Kidney capillary endothelial cell (primary cell): Measurements from ENCODE around the gene PCDH1.
"Not testable (repeated sequence)": the region's sequence is repeated elsewhere in the genome, so short reads cannot be mapped to it uniquely, and the experiment has no call there.

ENCODE experiments used
- DNase-seq: peaks from one replicate; pipeline ENCODE4 v3.0.0-alpha.2; 2018; ENCODE audit warnings: low spot score

PCDH1 gene

DNA sequence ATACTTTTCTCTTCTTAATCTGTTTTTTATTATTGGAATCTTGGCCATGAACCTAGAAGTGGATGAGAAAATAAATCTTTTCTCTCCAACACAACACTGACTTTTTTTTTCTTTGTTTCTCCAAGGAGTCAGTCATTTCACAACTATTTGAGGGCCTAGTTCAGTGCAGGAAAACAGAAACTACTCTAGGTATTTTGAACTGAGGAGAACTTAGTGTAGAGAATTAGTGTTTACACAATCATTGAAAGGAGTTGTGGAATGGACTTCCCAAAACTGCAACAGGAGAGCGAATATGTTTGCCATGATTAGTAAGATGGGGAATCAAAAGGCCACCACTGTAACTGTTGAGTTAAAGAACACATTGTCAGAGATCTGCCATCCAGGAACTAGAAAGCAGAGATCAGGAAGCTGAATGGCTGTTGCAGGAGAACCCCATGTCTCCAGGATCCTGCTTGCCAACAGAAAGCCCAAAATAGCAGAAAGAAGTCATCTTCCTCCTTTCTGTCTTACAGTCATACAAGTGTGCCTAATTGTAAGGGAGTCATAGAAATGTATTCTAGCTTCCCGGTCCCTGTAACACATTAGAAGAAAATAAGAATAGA is 20.3 kb upstream of the PCDH1 start:
- no peak for DNase-seq

DNA sequence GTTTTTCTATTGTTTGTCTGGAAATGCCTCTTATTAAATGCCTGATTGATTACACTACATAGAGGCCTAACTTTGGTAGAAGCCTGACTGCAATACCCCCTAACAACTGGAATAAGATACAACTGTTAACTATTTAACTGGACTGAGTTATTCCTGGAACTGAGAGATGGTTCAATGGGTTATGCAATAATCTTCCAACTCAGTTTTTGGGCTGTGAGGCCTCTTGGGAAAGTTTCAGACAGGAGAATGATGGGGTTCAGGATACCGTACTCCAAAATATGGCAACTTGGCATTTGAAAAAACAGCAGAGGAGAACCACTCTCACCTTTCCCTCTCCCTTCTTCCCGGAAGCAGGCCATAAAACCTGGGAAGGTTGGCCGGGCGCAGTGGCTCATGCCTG is 19.2 kb upstream of the PCDH1 start:
- no peak for DNase-seq

DNA sequence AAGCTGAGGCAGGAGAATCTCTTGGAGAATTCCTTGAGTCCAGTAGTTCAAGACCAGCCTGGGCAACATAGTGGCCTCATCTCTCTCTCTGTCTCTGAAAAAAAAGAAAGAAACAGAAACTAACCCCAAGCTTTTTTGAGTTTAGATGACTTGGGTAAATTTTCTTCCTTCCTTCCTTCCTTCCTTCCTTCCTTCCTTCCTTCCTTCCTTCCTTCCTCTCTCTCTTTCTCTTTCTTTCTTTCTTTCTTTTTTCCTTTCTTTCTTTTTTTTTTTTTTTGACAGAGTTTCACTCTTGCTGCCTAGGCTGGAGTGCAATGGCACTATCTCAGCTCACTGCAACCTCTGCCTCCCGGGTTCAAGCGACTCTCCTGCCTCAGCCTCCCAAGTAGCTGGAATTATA is 12.2 kb upstream of the PCDH1 start:
- DNase-seq: not testable (repeated sequence)

GRCh38 chr5:141889282-141889871 is 11.2 kb upstream of the PCDH1 start:
- DNase-seq: no peak

- DNase-seq: no peak
Measured at GRCh38 chr5:141883892-141884318, 5.7 kb upstream of the PCDH1 start.

DNA sequence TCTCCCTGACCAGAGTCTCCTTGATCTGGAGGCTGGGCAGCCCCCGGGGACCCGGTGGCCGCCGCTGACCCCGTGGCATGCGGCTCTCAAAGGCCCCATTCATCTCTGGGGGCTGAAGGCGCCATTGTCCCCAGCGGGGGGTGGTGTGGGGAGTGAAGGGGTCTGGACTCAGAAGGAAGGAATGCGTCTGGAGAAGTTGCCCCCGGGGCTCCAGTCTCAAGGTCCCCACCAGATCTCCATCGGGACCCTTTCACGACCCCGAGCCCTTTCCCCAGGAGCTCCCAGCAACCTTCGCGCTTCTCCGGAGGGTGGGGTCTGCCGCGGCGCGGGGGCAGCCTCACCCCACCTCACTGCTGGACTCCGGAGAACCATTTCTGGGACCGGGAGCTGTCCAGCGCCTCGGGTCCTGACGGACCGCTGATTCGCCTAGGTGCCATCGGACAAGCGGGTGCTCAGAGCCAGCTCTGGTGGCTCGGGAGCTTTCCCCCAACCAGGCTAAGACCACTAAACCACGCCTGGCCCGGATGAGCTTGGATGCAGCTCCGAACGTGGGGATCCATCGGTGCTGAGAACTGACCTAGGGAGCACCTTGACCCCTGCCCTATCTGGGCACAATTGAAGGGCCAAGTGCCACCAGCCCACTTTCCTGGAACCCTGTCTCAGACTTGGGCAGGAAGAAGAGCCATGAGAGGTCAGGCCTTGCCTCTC is 5.1 kb upstream of the PCDH1 start:
- no peak for DNase-seq

DNA sequence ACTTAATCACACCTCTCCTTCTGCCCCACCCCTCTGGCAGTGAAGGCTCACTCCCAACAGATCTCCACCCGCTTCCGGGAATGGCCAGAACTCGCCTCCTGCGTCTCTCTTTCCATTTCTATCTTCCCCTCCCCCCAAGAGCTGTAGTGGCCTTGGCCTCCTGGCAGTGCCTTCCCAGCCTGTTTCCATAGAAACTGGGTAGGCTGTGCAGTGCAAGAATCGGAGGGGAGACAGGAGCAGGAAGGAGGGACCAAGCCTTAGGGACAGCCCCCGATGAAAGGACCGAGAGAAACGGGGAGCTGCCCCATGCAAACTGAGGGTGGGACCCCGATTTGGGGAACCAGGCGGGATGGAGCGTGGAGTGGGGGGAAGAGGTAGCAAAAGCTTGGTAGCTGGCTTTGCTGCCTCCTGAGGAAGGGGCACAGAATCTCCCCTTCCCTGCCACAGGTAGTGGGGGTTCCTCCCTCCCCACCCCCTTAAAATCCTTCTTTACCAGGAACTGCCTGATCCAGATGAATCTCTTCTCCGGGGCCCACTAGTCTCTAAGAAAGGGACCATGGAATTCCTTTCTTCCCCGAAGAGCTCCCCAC is 4.5 kb upstream of the PCDH1 start:
- no peak for DNase-seq

DNA sequence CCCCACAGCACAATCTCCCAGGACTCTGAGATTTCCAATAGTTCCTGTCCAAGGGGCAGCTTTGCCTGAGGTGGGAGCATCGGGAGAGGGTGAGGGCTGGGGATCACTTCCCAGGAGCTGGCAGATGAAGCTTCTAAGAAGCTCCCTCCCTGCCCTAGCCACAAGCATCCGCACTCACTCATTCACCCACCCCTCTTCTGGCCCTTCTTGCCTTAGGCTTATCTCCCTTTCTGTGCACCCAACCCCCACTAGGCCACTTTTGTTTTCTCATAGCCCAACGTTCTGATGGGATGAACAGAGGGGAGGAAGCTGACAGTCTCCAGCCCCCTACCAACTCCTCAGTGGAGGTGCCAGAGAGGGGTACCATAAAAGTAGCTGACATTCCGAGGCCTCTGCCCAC is 3.7 kb upstream of the PCDH1 start:
- no peak for DNase-seq

GRCh38 chr5:141880961-141881801 is 3.0 kb upstream of the PCDH1 start:
- peak; percentile 74 for DNase-seq

DNA sequence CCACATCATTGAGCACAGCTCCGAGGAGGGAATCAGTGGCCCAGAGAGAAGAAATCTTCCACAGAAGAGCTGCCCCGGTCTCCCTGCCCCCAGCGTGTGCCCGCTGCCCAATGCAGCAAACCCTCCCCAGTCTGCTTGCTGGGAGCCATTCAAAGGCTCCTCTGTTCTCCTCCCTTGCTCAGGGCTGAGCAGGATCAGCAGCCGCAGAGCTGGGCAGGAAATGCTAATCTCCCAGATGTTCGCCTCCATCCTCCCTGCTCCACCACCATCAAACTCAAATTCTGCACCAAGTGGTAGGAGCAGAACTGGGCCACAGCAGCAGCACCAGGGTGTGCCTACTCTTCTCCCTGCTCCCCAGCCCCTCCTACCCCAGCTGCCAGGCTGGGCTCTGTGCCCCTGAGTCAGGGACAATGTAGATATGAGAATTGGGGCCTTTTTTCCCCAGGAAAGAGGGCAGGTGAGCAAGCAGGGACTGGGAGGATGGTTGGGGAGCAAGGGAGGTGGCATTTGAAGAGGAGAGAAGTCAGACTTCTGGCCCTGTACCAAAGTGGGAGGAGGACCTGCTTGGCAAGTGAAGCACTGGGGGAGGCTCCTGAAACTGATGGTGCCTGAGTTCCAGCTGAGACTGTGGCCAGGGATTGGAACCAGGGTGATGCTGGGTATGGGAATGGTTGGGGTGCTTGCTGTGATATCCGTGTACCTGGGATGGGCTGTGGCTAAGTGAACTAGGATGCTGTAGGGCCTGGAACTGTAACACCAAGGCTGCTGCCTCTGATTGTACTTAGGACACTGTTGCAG is 1.9 kb upstream of the PCDH1 start:
- no peak for DNase-seq

DNA sequence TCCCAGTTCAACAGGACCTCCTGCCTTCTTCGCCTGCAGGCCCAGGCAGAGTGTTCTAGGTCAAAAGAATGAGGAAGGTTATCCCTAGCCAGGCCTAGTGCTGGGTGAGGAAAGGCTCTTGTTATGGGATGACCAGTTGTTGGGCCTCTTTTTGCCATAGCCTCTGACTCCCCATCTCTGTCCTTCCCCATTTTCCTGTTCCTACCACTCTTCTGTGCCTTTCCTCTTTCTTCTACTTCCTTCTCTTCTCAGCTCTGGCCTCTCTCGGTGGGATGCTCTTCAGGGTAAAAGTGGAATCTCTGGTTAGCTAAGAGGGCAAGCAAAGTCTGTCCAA is 1.2 kb upstream of the PCDH1 start:
- DNase-seq: no peak

DNA sequence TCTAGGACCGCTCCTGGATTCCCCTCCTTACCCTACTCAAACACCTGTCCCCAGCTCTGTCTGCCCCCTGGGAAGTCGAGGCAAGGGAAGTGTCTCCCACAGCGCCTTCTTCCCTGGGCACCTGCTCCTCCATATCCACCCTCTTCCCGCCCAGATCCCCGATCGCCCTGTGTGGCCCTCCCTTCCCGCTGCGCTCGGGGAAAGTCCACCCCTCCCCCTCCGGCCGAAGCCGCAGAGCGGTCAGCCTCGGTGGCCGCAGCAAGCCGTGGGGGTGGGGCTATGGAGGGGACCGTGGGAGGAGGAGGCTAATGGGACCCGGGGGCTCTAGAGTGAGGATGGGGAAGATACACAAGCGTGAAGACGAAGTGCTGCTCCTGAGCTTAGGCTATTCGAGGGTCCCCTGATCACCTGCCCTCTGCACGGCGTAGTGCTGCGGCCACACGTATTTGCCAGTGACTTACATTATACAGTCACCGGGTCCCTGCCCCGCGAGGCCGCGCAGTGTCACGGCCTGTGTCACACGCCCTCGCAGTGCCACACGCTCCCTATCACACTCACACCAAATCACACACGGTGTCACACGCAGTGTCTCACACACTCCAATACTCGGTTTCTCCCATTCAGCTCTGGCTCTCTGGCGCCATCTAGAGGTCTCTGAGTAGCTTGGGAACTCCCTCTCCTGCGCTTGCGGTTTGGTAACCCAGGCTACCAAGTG is 658 bp upstream of the PCDH1 start:
- peak; percentile 88 for DNase-seq

GRCh38 chr5:141877356-141878185 is 639 bp downstream of the PCDH1 start:
- DNase-seq: no peak

DNA sequence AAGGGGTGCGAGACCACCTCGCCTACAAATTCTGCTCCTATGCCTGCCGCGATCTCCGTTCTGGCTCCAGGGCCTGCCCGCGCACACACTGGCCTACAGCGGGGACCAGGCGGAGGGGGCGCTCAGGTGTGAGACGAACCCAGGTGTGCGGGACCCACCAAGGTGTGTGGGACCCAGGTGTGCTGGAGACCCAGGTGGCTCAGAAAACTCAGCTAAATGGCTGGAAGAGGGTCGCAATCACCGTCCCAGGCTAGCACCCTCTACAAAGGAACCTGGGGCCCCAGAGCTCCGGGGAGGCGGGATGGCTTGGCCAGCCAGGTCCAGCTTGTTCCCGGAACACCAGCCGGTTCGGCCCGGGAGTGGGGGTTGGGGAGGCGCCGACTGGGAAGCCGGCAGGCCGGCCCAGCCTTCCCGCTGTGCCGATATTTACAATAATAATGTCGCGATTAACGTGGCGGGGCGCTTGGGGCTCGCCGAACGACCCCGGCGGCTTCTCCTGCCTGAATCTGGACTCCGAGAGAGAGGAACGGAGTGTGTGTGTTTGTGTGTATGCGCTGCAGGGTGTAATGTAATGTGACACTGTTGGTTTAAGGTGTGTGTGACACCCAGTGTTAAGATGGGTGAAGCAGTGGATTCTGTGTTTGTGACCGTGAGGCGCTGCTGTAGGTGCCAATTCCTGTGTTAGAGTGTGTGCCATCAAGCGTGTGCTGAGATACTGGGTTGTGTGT is 1.4 kb downstream of the PCDH1 start:
- DNase-seq: no peak

- no peak for DNase-seq
Measured at GRCh38 chr5:141875795-141876627, 2.2 kb downstream of the PCDH1 start.

DNA sequence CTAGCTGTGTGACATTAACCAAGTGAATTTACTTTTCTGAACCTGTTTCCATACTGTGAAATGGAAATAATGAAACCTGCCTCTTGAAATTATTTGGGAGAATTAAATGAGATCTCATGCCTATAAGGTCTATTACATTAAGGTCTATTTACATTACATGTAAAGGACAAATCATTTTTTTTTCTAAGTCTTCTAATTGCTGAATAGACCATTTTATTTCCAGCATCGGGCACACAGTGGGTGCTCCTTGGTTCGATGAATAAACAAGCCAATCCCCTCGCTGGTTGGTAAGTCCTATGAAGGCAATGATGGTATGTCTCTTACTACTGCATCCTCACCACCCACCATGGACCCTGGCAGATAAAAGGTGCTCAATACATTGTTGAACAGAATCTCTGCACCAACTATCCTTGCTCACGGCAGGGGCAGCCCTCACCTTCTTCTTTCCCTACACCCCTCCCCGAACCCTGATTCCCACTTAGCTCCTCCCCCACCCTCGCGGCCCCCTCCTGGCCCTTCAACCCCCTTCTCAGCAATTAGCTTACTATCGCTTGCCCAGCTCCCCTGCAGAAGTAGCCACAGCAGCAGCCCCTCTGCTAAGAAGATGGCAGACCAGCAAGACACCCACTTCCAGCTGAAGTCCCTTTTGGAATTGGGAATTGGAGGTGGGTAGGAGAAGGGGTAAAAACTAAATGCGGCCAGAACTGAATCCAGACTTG is 3.0 kb downstream of the PCDH1 start:
- no peak for DNase-seq

- DNase-seq: no peak
Measured at GRCh38 chr5:141874262-141874964, 3.8 kb downstream of the PCDH1 start.
